Posterior vena cava (tissue), 2 donors: ENCODE data around the gene CD300A. TPM values are rescaled to one million over a fixed set of nuclear protein-coding genes. Genes with fewer than 3 reads are reported as not detected.

Source experiments
- DNase-seq: peaks from one replicate; pipeline ENCODE4 v3.0.0-alpha.2; 2020; ENCODE audit warnings: low spot score
- intact Hi-C, 2 donors: fragments of 100-400 bp; cut with DNase I; formaldehyde crosslinking; loops; one replicate each; pipeline versions ENCODE4 v1.14.1 to v1.14.2; 2022 to 2023
- long read RNA-seq, 2 donors: library from polyadenylated mRNA; unstranded; transcript quantifications; one replicate each; pipeline ENCODE4 v2.0.0, GENCODE V29; 2020 to 2021
- total RNA-seq, 2 donors: library from RNA; stranded (reverse); fragmentation: NEBNext Ultra II Directional; extraction: Animal tissue kit (Norgen Biotek cat#: 25700); gene quantifications; one replicate each; pipeline ENCODE4 v1.2.1, GENCODE V29; 2021
- donor health status: DM: yes; HTN: yes; CAD: no.
- donor health status: DM: yes; HTN: yes; CAD: no.

CD300A gene
- 1 to 10 TPM; 5.9 to 8.5 TPM for total RNA-seq
- long read RNA-seq, donor 1, partial matches to known transcripts, result 0 of 2 reads
- long read RNA-seq, donor 1, other reads (novel, unspliced or antisense), result 1 of 2 reads
- long read RNA-seq, donor 2, transcript CD300A-202 (7 exons, 1,858 nt), result major isoform, 12 of 17 reads
- long read RNA-seq, donor 2, partial matches to known transcripts, result 0 of 17 reads
- long read RNA-seq, donor 2, other reads (novel, unspliced or antisense), result 4 of 17 reads

DNA sequence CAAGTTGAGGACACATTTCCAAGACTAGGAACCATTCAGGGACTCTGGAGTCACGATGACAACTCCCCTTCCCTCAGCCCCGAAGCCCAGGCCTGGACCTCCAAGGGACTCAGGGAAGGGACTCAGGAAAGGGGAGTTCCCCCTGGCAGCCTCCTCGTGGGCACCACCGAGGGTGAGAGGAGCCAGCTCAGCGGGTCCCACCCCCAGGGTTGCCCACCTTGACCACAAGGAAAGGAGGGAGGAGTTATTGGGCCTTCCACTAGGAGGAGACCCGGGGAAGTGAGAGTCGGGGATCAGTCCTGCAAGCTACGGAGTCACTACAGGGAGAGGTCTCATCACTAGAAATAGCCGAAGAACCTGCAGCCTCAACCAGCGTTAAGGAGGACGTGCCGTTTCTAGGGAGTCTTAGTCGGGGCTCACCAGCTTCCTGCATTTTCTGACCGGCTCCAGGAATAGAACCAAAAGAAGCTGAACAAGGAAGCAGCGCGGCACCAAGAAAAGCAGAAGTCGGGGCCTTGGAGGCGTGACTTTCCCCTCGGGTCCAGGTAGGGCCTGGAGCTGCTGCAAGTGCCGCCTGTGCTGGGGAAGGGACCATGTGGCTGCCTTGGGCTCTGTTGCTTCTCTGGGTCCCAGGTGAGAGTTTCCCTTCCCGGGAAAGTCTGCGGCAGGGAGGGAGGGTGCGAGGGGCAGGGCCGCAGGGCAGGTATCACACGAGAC, at the start of gene CD300A:
Gene CD300A, plus strand, starts transcription at position 524 of the 717 bp plus-strand sequence. Its CDS starts 70 bp downstream, at position 594.
- intact Hi-C loops, result no loop called here
- DNase-seq, result peak; percentile 89

DNA sequence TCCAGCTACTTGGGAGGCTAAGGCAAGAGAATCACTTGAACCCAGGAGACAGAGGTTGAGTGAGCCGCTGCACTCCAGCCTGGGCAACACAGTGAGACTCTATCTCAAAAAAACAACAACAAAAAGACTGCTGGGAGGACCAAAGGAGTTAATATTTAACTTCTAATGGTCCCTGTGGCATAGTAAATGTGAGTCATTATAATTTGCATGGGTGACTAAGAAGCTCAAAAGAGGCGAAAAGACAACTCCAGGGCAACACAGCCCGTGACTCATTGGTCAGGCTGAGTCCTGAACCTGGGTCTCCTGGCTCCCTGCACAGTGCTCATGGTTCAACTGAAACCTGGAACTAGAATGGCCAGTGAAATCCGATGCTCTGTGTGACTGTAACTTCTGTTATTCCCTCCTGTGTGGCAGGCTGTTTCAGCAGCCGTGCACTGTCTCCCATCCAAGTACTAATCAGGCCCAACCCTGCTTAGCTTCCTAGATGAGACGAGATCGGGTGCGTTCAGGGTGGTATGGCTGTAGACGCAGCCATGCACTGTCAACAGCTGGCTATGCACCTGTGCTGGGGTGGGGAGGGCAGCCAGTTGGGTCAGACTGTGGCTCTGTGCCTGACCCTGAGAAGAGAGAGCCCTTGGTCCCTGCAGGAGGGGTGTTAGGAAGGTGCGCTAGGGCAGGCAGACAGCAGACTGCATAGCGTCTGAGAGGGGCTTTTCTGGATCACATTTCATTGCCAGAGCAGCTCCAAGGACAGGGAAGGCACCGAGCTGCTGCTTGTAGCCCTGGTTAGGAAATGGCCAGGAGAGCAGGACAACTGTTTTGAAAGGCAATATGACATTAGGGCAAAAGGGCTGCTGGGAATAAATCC, 49.0 kb upstream of the CD300A start:
- intact Hi-C loops, result no loop called here
- no peak for DNase-seq

DNA sequence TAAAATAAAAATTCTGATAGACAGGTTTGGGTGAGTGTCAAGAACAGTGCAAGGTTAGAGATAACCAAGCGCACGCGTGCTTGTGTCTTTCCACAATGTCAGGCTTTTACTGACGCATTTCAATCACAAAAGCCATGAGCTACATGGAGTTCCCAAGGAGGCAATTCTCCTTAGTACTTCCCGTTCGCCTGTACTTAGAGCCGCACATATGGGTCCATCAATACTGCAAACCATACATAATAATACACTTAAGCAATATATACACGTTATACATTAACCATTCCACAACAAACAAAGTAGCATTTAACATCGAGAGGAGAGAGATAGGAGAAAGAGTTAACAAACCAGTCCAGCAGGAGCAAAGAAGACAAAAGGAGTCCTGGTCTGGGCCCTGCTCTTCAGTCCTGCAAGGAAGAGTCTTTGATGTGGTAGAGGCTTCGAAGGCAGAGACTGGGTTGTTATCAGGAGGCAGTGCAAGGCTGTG, 46.5 kb upstream of the CD300A start:
- no peak for DNase-seq
- intact Hi-C loops, result no loop called here

DNA sequence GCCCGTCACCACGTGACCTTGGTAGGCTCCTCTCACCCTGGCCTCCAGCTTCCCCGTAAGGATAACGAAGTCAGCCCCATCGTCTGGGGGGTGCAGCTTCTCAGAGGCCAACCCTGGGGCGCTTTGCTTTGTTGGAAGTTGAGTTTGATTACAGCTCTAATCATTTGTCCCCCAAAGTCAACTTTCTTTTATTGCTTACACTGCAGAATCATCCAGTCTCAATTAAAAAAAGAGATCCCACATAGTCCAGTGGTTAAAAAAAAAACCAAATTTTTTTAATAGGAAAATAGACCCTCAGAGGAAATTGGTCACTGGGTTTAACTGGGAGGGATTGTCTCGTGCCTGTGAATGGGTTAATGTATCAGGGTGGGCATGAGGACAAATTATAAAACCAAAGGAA, 42.3 kb upstream of the CD300A start:
- intact Hi-C loops, result no loop called here
- no peak for DNase-seq

DNA sequence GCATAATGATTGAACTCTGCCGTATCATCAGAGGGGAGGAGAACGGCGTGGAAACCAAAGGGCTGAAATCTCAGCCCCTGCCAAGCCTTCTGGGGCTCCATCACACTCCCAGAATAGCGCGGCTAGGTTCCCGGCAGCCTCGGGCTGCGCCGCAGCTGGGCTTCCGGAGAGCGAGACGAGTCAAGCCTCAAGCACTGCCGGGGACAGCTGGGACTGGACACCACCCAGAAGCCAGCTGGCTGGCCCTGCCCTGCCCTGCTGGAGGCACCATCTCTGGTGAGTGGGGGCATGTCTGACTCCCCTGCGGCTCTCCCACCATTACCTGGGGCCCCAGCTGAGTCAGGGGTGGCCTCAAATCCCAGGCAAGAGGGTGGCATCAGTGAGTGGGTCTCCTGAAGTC, 41.8 kb upstream of the CD300A start:
- no peak for DNase-seq
- intact Hi-C loops, result no loop called here

DNA sequence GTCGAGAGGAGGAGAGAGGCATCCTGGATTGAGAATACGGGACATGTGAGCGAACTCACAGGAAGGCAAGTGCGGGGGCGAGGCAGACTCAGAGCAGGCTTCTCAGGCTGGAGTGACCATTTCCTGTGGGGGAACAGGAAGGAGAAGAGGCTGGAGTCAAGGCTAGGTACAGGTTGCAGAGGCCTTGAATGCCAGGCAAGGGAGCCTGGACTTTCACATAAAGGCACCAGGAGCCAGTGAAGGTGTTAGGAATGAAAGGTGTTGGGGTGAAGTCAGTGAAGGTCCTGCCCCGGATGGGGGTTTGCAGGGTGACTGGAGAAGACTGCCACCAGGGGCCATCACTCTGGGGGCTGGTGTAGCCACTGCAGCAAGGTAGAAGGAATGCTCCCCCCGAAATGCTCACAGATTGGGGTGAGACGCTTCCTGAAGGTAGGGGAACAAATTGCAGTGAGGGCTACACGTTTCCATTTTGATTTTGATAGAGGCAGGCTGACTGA, 39.8 kb upstream of the CD300A start:
- intact Hi-C loops, result no loop called here
- DNase-seq, result no peak

DNA sequence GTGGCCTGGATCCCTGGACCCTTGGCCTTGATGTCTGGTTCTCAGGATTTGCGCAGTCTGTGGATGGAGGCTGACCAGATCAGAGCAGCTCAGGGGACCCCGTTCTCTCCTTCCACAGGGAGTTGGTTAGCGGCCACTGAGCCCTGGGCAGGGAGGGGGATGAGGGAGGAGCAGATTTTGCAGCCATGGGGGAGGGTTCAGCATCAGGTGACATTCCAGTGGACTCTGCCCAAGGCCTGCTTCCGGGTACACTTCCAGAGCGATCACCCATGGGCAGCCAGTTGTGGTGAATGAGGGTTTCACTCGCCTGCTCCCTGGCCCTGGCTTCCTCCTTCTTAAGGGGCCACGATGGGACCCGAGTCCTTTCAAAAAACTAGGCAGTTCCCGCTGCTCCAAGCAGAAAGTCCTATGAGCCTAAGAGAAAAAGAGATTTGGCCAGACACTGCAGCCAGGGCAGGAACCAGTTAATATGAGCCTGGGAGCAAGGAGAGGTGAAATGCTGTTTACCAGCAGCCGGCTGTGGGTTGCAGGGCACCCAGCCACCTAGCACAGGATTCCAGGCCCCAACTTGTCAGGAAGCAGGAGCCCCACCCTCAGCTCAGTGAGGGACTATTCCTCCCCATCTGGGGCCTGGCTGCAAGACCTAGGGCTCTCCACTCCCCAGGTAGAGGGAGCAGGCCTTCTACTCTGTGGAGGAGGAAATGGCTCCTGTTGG, 39.2 kb upstream of the CD300A start:
- intact Hi-C loops, result no loop called here
- no peak for DNase-seq

DNA sequence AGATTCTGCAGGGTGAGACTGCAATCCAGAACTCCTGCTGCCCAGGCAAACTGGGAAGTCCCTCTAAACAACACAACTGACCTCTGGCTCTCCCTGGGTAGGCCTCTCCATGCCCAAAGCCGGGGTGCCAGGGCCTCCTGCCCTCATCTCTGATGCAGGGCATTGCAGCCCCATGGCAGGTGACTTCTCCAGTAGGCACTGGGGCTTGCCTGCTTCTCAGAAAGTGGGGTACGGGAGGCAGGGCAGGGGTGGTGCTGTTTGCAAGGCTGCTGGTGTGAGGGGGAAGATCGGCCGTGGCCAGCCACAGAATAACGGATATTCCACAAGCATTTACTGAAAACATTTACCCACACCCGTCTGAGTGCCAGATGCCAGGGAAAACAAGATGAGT, 38.7 kb upstream of the CD300A start:
- no peak for DNase-seq
- intact Hi-C loops, result no loop called here

DNA sequence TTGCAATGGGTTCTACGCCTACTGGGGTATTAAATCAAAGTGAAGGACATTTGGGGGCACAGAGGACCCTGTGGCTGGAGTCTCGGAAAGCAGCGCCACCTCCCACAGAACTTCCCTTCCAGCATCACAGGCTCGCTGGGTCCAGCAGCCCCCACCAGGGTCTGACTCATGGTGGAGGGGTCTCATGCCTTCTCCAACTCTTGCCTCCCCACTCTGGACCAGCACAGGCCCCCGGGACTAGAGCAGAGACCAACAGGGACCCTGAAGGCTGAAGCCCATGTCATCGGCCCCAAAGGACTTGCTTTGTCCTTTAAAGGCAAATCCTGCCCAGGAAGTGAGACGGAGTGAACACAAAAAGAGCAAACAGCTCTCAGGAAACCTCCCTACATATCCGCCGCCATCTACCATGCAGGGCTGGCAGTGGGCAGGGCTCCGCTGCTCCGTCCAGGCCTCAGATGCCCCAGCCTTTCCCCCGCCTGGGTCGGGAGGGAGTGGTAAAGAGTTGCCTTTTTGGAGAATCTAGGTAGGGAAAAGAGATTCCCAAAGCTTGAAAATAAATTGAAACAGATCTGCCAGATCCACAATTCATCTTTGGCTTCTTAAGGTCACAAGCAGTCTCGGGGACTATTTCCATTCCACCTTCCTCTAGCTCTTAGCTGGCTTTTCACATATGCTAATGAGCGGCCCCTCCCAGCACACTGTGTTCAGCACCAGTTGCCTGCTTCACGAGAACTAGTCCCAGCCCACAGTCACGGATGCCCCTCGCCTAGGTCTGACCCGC, 36.6 kb upstream of the CD300A start:
- intact Hi-C loops, result no loop called here
- no peak for DNase-seq

DNA sequence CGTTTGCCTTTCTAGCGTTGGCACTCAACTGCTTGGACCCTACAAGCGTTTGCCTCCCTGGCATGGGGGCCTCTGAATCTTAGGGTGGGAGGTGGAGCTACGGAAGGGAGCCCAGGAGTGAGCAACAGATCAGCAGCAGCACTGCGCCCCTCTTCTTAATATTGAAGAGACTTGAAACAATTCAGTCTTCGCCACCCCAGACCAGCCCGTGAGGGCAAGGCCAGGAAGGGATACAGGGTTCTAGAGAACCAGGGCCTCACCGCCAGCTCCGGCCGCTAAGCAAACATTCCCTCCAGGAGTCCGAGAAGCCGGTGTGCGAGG, 36.1 kb upstream of the CD300A start:
- intact Hi-C loops, result no loop called here
- no peak for DNase-seq

DNA sequence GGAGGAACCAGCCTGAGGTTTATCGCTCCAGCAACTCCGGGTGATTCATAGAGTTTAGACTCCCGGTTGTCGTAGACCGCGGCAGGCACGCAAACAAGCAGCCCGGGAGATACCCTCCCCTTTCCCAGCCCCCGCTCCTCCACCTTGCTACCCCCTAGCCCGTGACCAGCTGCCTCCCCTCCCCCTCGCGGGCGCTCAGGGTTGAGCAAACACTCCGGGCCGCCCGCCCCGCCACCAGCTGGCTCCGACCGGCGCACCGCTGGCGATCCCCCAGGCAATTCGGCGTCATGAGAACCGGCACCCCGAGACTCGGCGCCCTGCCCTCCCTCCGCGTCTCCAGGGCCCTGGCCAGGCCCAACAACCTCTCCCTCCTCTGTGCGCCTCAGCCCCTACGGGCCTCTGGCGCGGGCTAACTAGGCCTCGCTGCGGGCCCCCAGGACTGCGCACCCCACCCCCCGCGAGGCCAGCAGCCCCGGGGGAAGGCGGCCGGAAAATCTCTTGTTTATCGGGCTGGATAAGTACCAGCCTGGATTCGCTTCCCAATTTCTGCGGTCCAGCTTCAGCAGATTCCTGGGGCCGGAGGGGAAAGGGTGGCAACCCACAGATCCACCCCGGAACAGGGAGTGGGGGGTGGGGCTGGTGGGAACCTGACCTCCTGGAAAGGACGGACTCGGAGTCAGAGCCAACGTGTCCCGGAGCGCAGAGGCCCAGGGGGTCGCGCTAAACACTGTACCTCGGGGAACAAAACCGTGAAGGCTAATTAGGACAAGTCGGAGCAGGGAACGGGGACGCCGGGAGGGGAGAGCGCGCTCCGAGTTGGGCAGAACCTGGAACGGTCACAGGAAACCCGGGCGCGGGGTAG, 35.5 kb upstream of the CD300A start:
- peak; percentile 88 for DNase-seq
- intact Hi-C loops, result no loop called here

DNA sequence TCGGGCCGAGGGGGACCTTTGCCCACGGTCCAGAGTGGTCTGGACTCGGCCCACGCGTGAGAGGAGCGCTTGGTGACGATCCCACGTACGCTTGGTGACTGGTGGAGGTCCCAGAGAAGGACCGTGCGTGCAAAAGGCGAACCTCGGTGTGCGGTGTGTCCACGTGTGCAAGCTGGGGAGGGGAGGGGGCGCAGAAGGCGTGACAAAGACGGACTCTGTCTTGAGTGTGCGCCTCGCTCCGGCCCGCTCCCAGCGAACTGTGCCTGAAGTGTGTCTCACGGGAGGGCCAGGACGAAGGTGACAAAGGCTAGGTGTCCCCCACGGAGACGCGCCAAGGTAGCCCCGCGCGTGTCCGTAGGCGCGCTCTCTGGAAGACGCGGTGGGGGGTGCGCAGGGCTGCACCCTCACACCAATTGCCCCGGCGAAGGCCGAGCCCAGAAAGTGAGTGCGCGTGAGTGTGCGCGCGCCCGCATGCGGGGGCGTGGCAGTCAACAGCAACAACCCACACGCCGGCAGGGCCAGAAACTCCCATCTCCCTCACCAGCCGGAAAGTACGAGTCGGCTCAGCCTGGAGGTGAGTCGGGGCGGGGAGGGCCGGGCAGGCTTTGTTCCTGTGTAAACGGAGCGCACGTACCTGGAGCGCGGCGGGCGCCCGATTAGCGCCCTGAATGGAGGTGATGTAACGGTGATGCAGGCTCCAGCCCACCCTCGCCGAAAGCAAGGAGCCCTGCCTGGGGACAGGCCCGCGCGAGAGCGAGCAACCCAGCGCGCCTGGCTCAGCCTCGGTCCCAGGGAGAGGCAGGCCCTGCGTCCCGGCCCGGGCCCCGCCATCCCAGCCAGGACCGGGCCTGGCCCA, 34.6 kb upstream of the CD300A start, which contains the start of gene GPRC5C:
Gene GPRC5C, plus strand, starts transcription at position 521 of the 856 bp plus-strand sequence. CDS start 7,689 bp downstream, outside the sequence.
- no peak for DNase-seq
- intact Hi-C loops, result no loop called here

DNA sequence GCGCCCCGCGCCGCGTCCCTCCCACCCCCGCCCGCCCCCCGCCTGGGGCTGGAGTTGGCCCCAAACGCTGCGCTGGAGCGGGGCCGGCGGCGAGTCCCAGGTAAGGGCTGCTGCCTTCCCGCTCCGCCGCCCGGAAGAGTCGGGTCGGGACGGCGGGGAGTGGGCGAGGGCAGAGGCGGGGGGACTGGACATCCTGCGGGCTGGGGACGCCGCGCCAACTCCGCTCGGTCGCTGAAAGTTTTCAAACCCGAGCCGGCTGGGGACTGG, 34.1 kb upstream of the CD300A start:
- DNase-seq, result no peak
- intact Hi-C loops, result no loop called here

DNA sequence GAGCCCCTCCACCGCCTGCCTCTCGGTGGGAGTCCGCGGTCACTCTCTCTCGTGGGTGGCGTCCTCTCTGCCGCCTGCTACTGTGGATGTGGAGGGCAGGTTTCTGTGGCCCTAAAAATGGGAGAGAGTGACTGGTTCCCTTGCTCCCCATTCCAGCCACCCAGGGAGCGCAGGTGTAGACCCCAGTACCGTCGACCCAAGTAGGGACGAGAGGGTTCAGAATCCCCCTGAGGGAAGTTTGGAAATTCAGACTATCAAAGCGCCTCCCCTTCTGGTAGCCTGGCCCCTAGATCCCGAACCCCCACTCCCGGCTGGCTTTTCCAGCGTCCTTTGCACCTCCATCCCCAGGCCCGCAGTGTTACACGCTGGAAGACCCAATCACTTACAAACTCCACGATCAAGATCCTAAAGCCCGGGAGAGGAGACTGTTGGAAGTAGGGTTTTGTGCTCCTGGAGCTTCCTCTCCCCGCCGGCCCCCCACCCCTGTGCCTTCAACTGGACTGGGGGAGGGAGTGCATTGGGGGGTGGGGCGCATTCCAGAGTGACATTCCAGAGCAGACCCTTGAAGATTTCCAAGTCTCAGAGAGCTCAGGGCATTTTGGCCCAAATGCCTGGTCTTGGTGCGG, 33.6 kb upstream of the CD300A start:
- DNase-seq, result no peak
- intact Hi-C loops, result no loop called here

DNA sequence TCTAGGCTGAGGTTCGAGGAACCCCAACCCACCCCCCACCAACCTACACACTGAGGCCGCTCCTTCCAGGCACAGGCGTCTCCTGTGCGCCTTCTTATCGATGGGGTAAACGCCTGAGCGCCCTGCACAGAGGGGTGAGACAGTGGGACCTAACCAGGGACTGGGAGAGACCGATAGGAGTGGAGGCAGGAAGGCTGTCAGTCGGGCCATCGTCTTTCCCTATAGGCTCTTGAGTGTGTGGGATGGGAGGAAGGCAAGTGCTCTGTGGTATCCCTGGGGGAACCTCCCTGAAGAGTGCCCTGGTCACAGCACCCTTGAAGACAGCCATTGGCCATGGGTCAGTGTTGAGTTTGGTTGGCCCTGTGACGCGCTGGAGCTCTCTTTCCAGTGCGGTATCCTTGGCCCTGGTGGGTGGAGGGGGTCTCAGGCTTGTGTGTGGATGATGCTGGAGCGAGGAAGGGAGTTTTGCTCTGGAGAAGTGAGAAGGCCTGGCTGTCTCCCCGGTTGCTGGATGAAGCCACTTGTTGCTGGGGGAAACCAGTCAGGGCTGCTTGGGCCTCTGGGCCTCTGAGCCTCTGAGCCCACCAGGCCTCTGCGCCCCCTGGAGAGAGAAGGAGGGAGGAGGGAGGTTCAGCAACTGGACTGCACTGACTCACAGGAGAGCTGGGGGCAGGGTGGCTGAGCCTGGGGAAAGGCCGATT, 32.9 kb upstream of the CD300A start:
- intact Hi-C loops, result no loop called here
- DNase-seq, result no peak

DNA sequence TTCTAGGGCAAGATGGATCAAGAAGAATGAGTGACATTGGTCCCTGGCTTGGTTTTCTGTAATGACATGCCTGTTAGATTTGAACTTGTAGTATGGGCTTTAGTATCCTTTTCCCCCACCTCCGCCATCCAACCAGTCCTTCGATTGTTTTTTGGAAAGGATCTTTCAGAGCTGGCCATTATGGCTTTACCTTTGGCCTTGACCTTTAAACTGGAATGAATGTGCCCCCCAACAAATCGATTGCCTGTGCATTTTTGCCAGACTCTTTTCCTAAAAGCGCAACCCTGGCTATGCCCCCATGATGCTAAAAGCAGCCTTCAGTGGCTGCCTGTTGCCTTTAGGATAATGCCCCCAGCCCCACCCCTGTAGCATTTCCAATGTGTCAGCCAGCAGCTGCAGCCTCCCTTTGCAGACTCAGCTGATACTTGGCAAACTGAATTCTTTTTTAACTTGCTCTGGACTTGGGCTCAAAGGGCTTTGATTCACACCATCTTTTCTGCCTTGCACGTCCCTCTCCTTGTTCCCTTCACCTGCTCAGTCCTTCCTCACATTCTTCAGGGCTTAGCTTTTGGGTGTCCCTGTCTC, 30.6 kb upstream of the CD300A start:
- DNase-seq, result no peak
- intact Hi-C loops, result no loop called here
